ENCODE measurements around the gene BEND3.
"Not testable (repeated sequence)": the region's sequence is repeated elsewhere in the genome, so short reads cannot be mapped to it uniquely, and the experiment has no call there.

BEND3 gene

GRCh38 chr6:107114926-107115694 lies at the start of gene BEND3:
Gene BEND3, minus strand, starts transcription at chr6:107115515. Its CDS starts 16,230 bp downstream, at chr6:107099285.
- in situ Hi-C loops (cut with HindIII; ENCODE audit: low sequenced_read_pairs) = no loop called here

GRCh38 chr6:107164299-107164698 lies 49.0 kb upstream of the BEND3 start:
- in situ Hi-C loops (cut with HindIII; ENCODE audit: low sequenced_read_pairs) = not testable (repeated sequence)

- in situ Hi-C loops (cut with HindIII; ENCODE audit: low sequenced_read_pairs) = no loop called here
These were observed 46.2 kb upstream of the BEND3 start for GRCh38 chr6:107161521-107161920.

GRCh38 chr6:107156617-107157016 lies 41.3 kb upstream of the BEND3 start:
- in situ Hi-C loops (cut with HindIII; ENCODE audit: low sequenced_read_pairs) = no loop called here

GRCh38 chr6:107154801-107155160 lies 39.5 kb upstream of the BEND3 start:
- in situ Hi-C loops (cut with HindIII; ENCODE audit: low sequenced_read_pairs) = no loop called here

GRCh38 chr6:107154131-107154800 lies 39.0 kb upstream of the BEND3 start:
- in situ Hi-C loops (cut with HindIII; ENCODE audit: low sequenced_read_pairs) = no loop called here

- in situ Hi-C loops (cut with HindIII; ENCODE audit: low sequenced_read_pairs) = no loop called here
These were observed 37.5 kb upstream of the BEND3 start for GRCh38 chr6:107152638-107153430.

GRCh38 chr6:107144666-107145065 lies 29.4 kb upstream of the BEND3 start:
- in situ Hi-C loops (cut with HindIII; ENCODE audit: low sequenced_read_pairs) = loop anchor here (5.0 kb wide), 1 partner anchor 68 kb away; no protein-coding TSS in a partner anchor

- in situ Hi-C loops (cut with HindIII; ENCODE audit: low sequenced_read_pairs) = loop anchor here (5.0 kb wide), 1 partner anchor 68 kb away; no protein-coding TSS in a partner anchor
These were observed 28.7 kb upstream of the BEND3 start for GRCh38 chr6:107144014-107144413.

- in situ Hi-C loops (cut with HindIII; ENCODE audit: low sequenced_read_pairs) = loop anchor here (5.0 kb wide), 1 partner anchor 72 kb away; no protein-coding TSS in a partner anchor
These were observed 25.3 kb upstream of the BEND3 start for GRCh38 chr6:107140581-107140980.

GRCh38 chr6:107136324-107136723 lies 21.0 kb upstream of the BEND3 start:
- in situ Hi-C loops (cut with HindIII; ENCODE audit: low sequenced_read_pairs) = not testable (repeated sequence)

GRCh38 chr6:107135048-107135680 lies 19.8 kb upstream of the BEND3 start:
- in situ Hi-C loops (cut with HindIII; ENCODE audit: low sequenced_read_pairs) = not testable (repeated sequence)

- in situ Hi-C loops (cut with HindIII; ENCODE audit: low sequenced_read_pairs) = no loop called here
These were observed 17.1 kb upstream of the BEND3 start for GRCh38 chr6:107132330-107132954.

- in situ Hi-C loops (cut with HindIII; ENCODE audit: low sequenced_read_pairs) = no loop called here
These were observed 14.1 kb upstream of the BEND3 start for GRCh38 chr6:107129370-107129925.

- in situ Hi-C loops (cut with HindIII; ENCODE audit: low sequenced_read_pairs) = no loop called here
These were observed 13.3 kb upstream of the BEND3 start for GRCh38 chr6:107128577-107128976.

- in situ Hi-C loops (cut with HindIII; ENCODE audit: low sequenced_read_pairs) = no loop called here
These were observed 12.9 kb upstream of the BEND3 start for GRCh38 chr6:107128175-107128574.

- in situ Hi-C loops (cut with HindIII; ENCODE audit: low sequenced_read_pairs) = no loop called here
These were observed 10.5 kb upstream of the BEND3 start for GRCh38 chr6:107125771-107126170.

GRCh38 chr6:107124934-107125348 lies 9.6 kb upstream of the BEND3 start:
- in situ Hi-C loops (cut with HindIII; ENCODE audit: low sequenced_read_pairs) = loop anchor here (5.0 kb wide), 1 partner anchor 362 kb away; no protein-coding TSS in a partner anchor

- in situ Hi-C loops (cut with HindIII; ENCODE audit: low sequenced_read_pairs) = loop anchor here (5.0 kb wide), 1 partner anchor 364 kb away; no protein-coding TSS in a partner anchor
These were observed 8.2 kb upstream of the BEND3 start for GRCh38 chr6:107123501-107123900.

GRCh38 chr6:107122748-107123147 lies 7.4 kb upstream of the BEND3 start:
- in situ Hi-C loops (cut with HindIII; ENCODE audit: low sequenced_read_pairs) = loop anchor here (5.0 kb wide), 1 partner anchor 365 kb away; no protein-coding TSS in a partner anchor

Data from endothelial cell of hepatic sinusoid (primary cell).